HepG2 (cell line): ENCODE measurements around the gene MEI1. TPM values are rescaled to one million over a fixed set of nuclear protein-coding genes. Genes with fewer than 3 reads are reported as not detected.

Source experiments
- ATAC-seq: fragments of 200-7000 bp; cut with Tn5 transposase; 3 replicates; pipeline ENCODE4 v1.9.1; 2020; ENCODE audit warnings: mild to moderate bottlenecking, moderate library complexity
- BruUV-seq: library from RNA; stranded (reverse); fragments of 400-500 nt; replicated peaks from 2 replicates; lab custom pipeline; 2021; lab: Mats Ljungman, UMichigan
- CTCF ChIA-PET: fragments of 300-600 bp; formaldehyde crosslinking; extraction: SDS; loops from one replicate; lab custom pipeline; 2021; ENCODE audit warnings: low total read pairs, inconsistent platforms, low intra/inter-chr PET ratio; lab: Yijun Ruan, JAX
- POLR2A ChIA-PET: fragments of 350-600 bp; sonication (Branson Sonifier 250); formaldehyde crosslinking; loops from one replicate; lab custom pipeline; 2020; ENCODE audit warnings: antibody characterized with exemption, inconsistent platforms; lab: Yijun Ruan, JAX
- DNase-seq: peaks from one replicate; pipeline ENCODE4 v3.0.0-alpha.2; 2015; ENCODE audit warnings: low spot score
- FAIRE-seq: peaks from 3 replicates; lab custom pipeline; 2011; peaks lifted over from hg19 to GRCh38; lab: Jason Lieb, UNC
- H2AFZ ChIP-seq: one replicate; pipeline ENCODE4 v1.6.1; 2011; ENCODE audit warnings: low read length, inconsistent platforms
- H3K27ac ChIP-seq: fragments of 300-600 bp; 3 replicates; pipeline ENCODE4 v1.8.0; 2011; ENCODE audit warnings: mixed run types, mild to moderate bottlenecking, mixed read lengths, low read length, inconsistent platforms; ENCODE audit not compliant: insufficient read depth; ENCODE audit errors: extremely low read length
- H3K27me3 ChIP-seq, 2 experiments: fragments of 200-600 bp in 1 of 2; 2 replicates in 1 of 2; 3 replicates in 1 of 2; pipeline versions ENCODE4 v1.6.0 to v1.8.0; 2011; ENCODE audit warnings: low read length in 2 of 2, mild to moderate bottlenecking in 2 of 2, moderate library complexity in 2 of 2, inconsistent platforms in 1 of 2; ENCODE audit not compliant: insufficient read depth in 2 of 2, control insufficient read depth in 1 of 2
- H3K36me3 ChIP-seq, 2 experiments: fragments of 200-600 bp in 1 of 2; replicated peaks in 1 of 2; 2 replicates in 1 of 2; 3 replicates in 1 of 2; pipeline versions ENCODE4 v1.5.1 to v1.8.0; 2011; ENCODE audit warnings: low read length in 2 of 2, inconsistent platforms in 1 of 2; ENCODE audit not compliant: insufficient read depth in 2 of 2, control insufficient read depth in 1 of 2
- H3K4me1 ChIP-seq: 2 replicates; pipeline ENCODE4 v1.5.1; 2012; ENCODE audit warnings: low read length, inconsistent platforms; ENCODE audit not compliant: insufficient read depth
- H3K4me2 ChIP-seq: 2 replicates; pipeline ENCODE4 v1.6.0; 2011; ENCODE audit warnings: low read depth, low read length, inconsistent platforms
- H3K4me3 ChIP-seq, 3 experiments: fragments of 200-600 bp in 1 of 3; sonication (generic), shearing (Covaris generic) in 1 of 3; replicated peaks in 1 of 3; 2 replicates each; pipeline ENCODE4 v1.5.1; 2011 to 2016; ENCODE audit warnings: low read length in 3 of 3, inconsistent platforms in 2 of 3, low read depth in 2 of 3, mild to moderate bottlenecking in 2 of 3, control low read depth in 1 of 3, mixed read lengths in 1 of 3; ENCODE audit not compliant: insufficient read depth in 1 of 3
- H3K79me2 ChIP-seq: one replicate; pipeline ENCODE4 v1.6.1; 2011; ENCODE audit warnings: low read length, inconsistent platforms; ENCODE audit not compliant: insufficient read depth
- H3K9ac ChIP-seq: 2 replicates; pipeline ENCODE4 v1.6.0; 2011; ENCODE audit warnings: mild to moderate bottlenecking, low read depth, low read length, inconsistent platforms; ENCODE audit not compliant: insufficient read depth
- H3K9me3 ChIP-seq: 2 replicates; pipeline ENCODE4 v1.5.1; 2012; ENCODE audit warnings: mild to moderate bottlenecking, low read length
- H4K20me1 ChIP-seq: 2 replicates; pipeline ENCODE4 v1.6.0; 2011; ENCODE audit warnings: inconsistent platforms, mild to moderate bottlenecking, low read length, moderate library complexity; ENCODE audit not compliant: insufficient read depth
- CAMTA2 ChIP-seq: sonication (generic); formaldehyde crosslinking; IDR thresholded peaks from 2 replicates; pipeline ENCODE4 v1.4.0; 2020; ENCODE audit warnings: mild to moderate bottlenecking, missing genetic modification reagents, borderline replicate concordance
- GMEB1 ChIP-seq: sonication (generic); formaldehyde crosslinking; IDR thresholded peaks from 2 replicates; pipeline ENCODE4 v1.5.1; 2020; ENCODE audit warnings: missing genetic modification reagents, mild to moderate bottlenecking, borderline replicate concordance
- GRHL1 ChIP-seq: sonication (generic); formaldehyde crosslinking; conservative IDR thresholded peaks from 2 replicates; pipeline ENCODE4 v1.8.0; 2022; ENCODE audit warnings: missing genetic modification reagents
- HNF4A ChIP-seq: sonication (generic); formaldehyde crosslinking; IDR thresholded peaks from 2 replicates; pipeline ENCODE4 v1.4.0; 2020; ENCODE audit warnings: missing genetic modification reagents
- MEF2D ChIP-seq: sonication (generic); formaldehyde crosslinking; IDR thresholded peaks from 2 replicates; pipeline ENCODE4 v1.5.1; 2020; ENCODE audit warnings: mild to moderate bottlenecking, missing genetic modification reagents
- PBX3 ChIP-seq: sonication (generic); formaldehyde crosslinking; IDR thresholded peaks from 2 replicates; pipeline ENCODE4 v1.8.1; 2023; ENCODE audit warnings: missing genetic modification reagents, inconsistent platforms, borderline replicate concordance
- RFX3 ChIP-seq: IDR thresholded peaks from 2 replicates; pipeline ENCODE4 v1.6.1; 2016; ENCODE audit warnings: missing biosample characterization, missing genetic modification reagents
- SAP130 ChIP-seq: IDR thresholded peaks from 2 replicates; pipeline ENCODE4 v1.6.1; 2016; ENCODE audit warnings: low read depth
- ZBTB20 ChIP-seq: sonication (generic); formaldehyde crosslinking; IDR thresholded peaks from 2 replicates; pipeline ENCODE4 v1.8.1; 2023; ENCODE audit warnings: missing genetic modification reagents, low read depth, mild to moderate bottlenecking, borderline replicate concordance
- ZNF382 ChIP-seq: sonication (generic); formaldehyde crosslinking; IDR thresholded peaks from 2 replicates; pipeline ENCODE4 v1.5.0; 2020; ENCODE audit warnings: missing genetic modification reagents, mild to moderate bottlenecking, borderline replicate concordance
- ZNF468 ChIP-seq: sonication (generic); formaldehyde crosslinking; IDR thresholded peaks from 2 replicates; pipeline ENCODE4 v1.8.0; 2022; ENCODE audit warnings: mild to moderate bottlenecking, moderate library complexity, missing genetic modification reagents
- WGBS: methylation state at CpG from one replicate; pipeline ENCODE4 v1.1.6; 2017; ENCODE audit warnings: low lambda C conversion rate; 5-methylcytosine and 5-hydroxymethylcytosine counted together
- in situ Hi-C: cut with HindIII; loops from 2 replicates; pipeline ENCODE4 v1.10.0; 2017; ENCODE audit warnings: low pct_unique_long_range_greater_than_20kb; ENCODE audit not compliant: extremely low pct_ligation_motif_present
- intact Hi-C: fragments of 100-400 bp; cut with micrococcal nuclease; formaldehyde crosslinking; loops from one replicate; pipeline ENCODE4 v1.10.0; 2022; ENCODE audit not compliant: unreplicated experiment
- polyA plus RNA-seq, 8 experiments: library from polyadenylated mRNA; depleted of rRNA in 3 of 8; stranded (reverse) in 7 of 8; unstranded in 1 of 8; fragments of >200 nt; fragmentation: Illumina TruSeq in 4 of 8; extraction: Trizol in 4 of 8; gene quantifications; 2 replicates each; pipeline versions ENCODE4 v1.2.1 to v1.2.3, GENCODE V29; 2011 to 2016; ENCODE audit warnings: low read depth in 4 of 8, missing spikeins in 1 of 8, mixed read lengths in 1 of 8; ENCODE audit not compliant: insufficient read depth in 1 of 8
- total RNA-seq, 5 experiments: library from RNA; depleted of rRNA; stranded (reverse); fragments of >200 nt; fragmentation: Illumina TruSeq; extraction: Trizol; gene quantifications; 2 replicates each; pipeline ENCODE4 v1.2.3, GENCODE V29; 2016; ENCODE audit warnings: low read depth in 1 of 5
- TF ChIP-seq, protein P1 (sequence below): sonication (generic); formaldehyde crosslinking; IDR thresholded peaks from 2 replicates; pipeline ENCODE4 v1.4.0; 2020; ENCODE audit warnings: missing genetic modification reagents

Gene MEI1
- total and polyA plus RNA-seq, 2 of the 13 experiments (the other 11 are each of a cell fraction or from before 2014, with no cell fraction given): 0.75 to 1.9 TPM

DNA sequence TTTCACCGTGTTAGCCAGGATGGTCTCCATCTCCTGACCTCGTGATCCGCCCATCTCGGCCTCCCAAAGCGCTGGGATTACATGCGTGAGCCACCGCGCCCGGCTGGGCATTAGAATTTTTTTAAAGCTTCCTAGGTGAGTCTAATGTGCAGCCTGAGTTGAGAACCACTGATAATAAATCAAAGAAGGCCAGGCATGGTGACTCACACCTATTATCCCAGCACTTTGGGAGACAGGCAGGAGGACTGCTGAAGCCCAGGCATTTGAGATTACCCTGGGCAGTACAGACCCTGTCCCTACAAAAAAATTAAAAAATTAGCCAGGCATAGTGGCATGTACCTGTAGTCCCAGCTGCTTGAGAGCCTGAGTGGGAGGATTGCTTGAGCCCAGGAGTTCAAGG, 13.7 kb downstream of the MEI1 start:
- WGBS: 51% methylated on average over 9 of the region's 9 CpGs
- Histone ChIP-seq H3K4me2 (peak overlapping the region; percentile 41), H3K36me3 (no peaks in the 10 kb centered on the region), H4K20me1 (no peaks in the 10 kb centered on the region), H3K79me2 (no peaks in the 10 kb centered on the region), H3K27ac (no peak overlapping the region), H3K9ac (no peak overlapping the region), H3K27me3 (peaks cover 1 to 2% of the 10 kb centered on the region in 2 experiments; a peak in 2 of 5 replicates), H2AFZ (no peak overlapping the region), H3K4me3 (no peak overlapping the region), H3K9me3 (no peaks in the 10 kb centered on the region), H3K4me1 (peaks cover 18% of the 10 kb centered on the region)
- intact Hi-C loops: no loop called here
- CTCF ChIA-PET: no interaction called here
- BruUV-seq: no TSS peak
- in situ Hi-C loops: no loop called here
- POLR2A ChIA-PET: no interaction called here
- DNase-seq (peak; percentile 22), FAIRE-seq (no peak), ATAC-seq (peak; percentile 76)
- no peak for TF ChIP-seq RFX3 (CRISPR knock-in tag)
- TF ChIP-seq HNF4A (CRISPR knock-in tag): peak; percentile 43; the same call in 1 of the 2 replicates
- no peak for TF ChIP-seq GRHL1 (CRISPR knock-in tag)
- TF ChIP-seq, protein P1, sequence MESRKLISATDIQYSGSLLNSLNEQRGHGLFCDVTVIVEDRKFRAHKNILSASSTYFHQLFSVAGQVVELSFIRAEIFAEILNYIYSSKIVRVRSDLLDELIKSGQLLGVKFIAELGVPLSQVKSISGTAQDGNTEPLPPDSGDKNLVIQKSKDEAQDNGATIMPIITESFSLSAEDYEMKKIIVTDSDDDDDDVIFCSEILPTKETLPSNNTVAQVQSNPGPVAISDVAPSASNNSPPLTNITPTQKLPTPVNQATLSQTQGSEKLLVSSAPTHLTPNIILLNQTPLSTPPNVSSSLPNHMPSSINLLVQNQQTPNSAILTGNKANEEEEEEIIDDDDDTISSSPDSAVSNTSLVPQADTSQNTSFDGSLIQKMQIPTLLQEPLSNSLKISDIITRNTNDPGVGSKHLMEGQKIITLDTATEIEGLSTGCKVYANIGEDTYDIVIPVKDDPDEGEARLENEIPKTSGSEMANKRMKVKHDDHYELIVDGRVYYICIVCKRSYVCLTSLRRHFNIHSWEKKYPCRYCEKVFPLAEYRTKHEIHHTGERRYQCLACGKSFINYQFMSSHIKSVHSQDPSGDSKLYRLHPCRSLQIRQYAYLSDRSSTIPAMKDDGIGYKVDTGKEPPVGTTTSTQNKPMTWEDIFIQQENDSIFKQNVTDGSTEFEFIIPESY: no peak

- Histone ChIP-seq H2AFZ (no peak overlapping the region), H3K4me3 (no peak overlapping the region), H3K4me2 (no peak overlapping the region), H3K27ac (no peak overlapping the region), H4K20me1 (no peaks in the 10 kb centered on the region), H3K9me3 (no peaks in the 10 kb centered on the region), H3K79me2 (no peaks in the 10 kb centered on the region), H3K9ac (no peak overlapping the region), H3K27me3 (no peaks in the 10 kb centered on the region; a peak in 2 of 5 replicates), H3K36me3 (no peaks in the 10 kb centered on the region), H3K4me1 (no peaks in the 10 kb centered on the region)
- 7% methylated on average over 1 of the region's 1 CpG for WGBS
- ChIA-PET POLR2A (no interaction called here), CTCF (no interaction called here)
- no peak for DNase-seq
- in situ Hi-C loops (no loop called here), intact Hi-C loops (no loop called here)
- no peak for FAIRE-seq
- BruUV-seq: no TSS peak
- ATAC-seq: no peak
- TF ChIP-seq MEF2D (CRISPR knock-in tag): no peak
- TF ChIP-seq CAMTA2 (CRISPR knock-in tag): no peak
- no peak for TF ChIP-seq ZNF468
- TF ChIP-seq ZNF382 (CRISPR knock-in tag): no peak
- no peak for TF ChIP-seq PBX3 (CRISPR knock-in tag)
- TF ChIP-seq ZBTB20 (CRISPR knock-in tag): no peak
- no peak for TF ChIP-seq GMEB1
- TF ChIP-seq SAP130 (CRISPR knock-in tag): no peak
These were observed 23.2 kb downstream of the MEI1 start for GRCh38 chr22:41722496-41722895.
